HT-29 (cell line): ENCODE measurements around the gene CLCNKA. TPM values are rescaled to one million over a fixed set of nuclear protein-coding genes. Genes with fewer than 3 reads are reported as not detected.
"Not testable (repeated sequence)": the region's sequence is repeated elsewhere in the genome, so short reads cannot be mapped to it uniquely, and the experiment has no call there.

Experiments
- DNase-seq: peaks from one replicate; pipeline ENCODE4 v3.0.0-alpha.2; 2015; ENCODE audit warnings: low spot score
- total RNA-seq: library from RNA; depleted of rRNA; stranded (reverse); fragments of >200 nt; shearing (Covaris generic); gene quantifications from 2 replicates; pipeline ENCODE4 v1.2.3, GENCODE V29; 2014

CLCNKA gene
- total RNA-seq, 1 experiment from 2014 or later, result not detected

DNA sequence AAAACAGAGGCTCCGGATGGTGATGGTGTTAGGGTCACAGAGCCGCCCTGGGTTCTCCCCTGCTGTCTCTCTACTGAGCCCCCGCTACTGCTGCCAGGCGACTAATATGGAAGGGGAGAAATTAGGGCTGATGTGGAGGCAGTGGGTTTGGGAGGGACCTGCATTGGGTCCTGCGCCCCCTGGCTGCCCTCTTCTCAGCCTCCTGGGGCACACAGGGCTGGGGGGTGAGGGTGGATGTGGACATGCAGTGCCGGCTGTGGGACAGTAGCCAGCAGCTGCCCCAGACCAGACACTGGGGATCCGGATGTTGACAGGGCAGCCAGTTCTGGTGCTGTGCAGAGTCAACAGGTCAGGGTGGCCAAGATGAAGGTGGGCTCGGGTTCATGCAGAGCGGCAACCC lies 20.3 kb downstream of the CLCNKA start:
- DNase-seq, result no peak

DNA sequence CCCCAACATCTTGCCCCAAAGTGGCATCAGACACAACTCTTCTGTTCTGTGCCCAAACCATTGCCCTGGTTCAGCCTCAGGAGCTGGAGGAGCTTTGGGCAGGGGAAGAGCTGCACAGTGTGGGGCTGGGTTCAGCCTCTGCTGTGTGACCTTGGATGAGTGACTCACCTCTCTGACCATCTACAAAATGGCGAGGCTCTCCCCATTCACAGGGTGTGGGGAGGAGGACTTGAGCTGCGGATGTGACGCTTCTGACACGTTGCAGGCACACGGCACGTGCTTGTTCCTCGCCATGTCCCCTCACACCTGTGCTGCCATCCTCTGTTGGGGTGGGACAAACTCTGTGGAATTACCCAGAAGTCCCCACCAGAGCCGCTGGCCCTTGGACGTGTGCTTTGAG lies 20.8 kb downstream of the CLCNKA start:
- DNase-seq, result not testable (repeated sequence)

DNA sequence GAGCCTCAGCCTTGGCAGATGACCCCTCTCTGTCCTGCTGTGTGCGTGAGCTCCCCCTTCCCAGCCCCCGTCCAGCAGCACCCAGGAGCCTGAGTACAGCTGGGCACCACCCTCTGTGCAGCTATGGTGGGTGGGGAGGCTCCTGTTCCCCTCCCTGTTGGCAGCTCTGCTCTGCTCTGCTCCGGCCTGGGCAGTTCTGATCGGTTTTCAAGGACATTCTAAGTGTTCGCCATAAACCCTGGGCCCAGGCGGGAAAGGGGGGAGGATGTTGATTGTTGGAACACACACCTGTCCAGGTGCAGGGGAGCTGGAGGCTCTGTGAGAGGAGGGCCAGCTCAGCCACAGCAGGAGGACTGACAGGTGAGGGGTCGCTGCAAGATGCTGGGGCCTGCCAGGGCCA lies 21.7 kb downstream of the CLCNKA start, which contains the start of gene CLCNKB:
CLCNKB (plus strand) TSS at position 262 of the 400 bp plus-strand sequence. CDS start 711 bp downstream, outside the sequence.
- DNase-seq, result no peak

DNA sequence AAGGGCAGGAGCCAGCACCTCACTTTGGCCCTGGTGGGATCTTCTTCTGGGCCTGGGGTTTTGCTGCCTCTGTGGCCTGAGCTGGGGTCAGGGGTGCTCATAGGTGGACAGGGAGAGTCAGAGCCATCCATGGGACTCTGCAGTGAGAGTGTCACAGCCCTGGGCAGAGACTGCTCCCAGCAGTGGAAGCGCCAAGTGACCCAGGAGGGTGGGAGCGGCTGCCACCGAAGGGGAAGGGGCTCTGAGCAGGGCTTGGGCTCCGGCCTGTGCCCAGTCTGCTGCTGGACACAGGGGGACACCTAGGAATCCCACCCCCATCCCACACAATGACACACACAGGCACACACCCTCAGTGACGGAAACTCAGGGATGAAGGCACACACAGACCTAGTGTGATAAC lies 22.1 kb downstream of the CLCNKA start:
- DNase-seq, result no peak

DNA sequence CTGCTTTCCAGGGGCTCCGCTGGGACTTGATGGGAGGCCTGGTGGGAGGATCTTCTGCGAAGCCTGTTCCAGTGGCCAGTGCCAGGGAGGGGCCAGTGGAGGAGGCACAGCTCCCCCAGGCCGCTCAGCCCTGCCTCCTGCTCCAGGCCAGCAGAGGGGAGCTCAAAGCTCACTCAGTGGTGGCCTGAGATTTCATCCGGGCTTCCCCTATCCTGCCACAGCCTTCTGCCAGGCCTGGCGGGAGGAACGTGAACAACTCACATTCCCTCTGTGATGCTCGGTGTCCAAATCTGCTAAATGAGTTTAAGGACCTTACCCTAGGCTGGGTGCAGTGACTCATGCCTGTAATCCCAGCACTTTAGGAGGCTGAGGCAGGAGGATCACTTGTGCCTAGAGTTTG lies 25.0 kb downstream of the CLCNKA start:
- DNase-seq, result no peak

DNA sequence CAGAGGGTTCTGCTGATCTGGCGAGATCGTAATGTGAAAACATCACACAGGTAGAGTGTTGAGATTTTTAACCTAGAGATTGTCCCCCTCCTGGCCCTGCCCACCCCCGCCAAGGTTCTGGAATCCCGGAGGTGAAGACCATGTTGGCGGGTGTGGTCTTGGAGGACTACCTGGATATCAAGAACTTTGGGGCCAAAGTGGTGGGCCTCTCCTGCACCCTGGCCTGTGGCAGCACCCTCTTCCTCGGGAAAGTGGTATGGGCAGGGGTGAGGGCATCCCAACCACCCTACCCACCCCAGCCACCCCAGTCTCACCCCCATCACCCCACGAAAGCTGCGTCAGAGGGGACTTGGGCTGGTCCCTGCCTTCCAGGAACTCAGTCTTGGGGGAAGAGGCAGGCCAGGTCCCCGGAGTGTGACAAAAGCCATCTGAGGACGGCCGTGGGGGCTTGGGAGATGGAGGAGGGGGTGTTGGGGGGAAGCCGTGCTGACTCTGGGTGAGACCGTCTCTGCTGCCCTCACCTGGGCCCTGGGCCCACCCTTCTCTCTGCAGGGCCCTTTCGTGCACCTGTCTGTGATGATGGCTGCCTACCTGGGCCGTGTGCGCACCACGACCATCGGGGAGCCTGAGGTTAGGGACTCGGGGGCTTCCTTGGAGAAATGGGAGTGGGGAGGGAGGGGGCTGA lies 26.1 kb downstream of the CLCNKA start:
- DNase-seq, result no peak

DNA sequence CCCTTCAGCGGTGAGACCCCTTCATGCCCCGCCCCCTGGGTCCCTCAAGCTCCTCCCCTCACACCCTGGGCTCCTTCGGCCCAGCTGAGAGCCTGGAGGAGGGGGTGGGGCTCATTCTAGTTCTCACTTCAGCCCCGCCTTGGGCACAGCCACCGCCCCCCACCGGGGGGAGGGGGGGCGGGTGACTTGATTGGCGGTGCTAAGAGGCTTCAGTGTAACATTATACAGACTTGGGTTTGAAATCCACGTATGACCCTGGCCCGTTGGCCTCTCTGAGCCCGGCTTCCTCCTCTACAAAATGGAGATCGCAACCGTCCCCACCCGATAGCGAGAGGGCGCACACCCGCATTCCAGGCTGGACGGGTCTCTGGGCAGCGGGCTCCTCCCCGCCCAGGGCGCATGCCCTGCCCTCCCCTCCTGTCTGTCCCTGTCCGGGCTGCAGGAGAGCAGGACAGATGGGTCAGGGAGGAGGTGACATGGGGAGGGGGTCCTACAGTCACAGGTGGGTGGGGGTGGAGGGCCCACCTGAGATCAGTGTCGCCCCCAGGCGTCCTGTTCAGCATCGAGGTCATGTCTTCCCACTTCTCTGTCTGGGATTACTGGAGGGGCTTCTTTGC lies 26.8 kb downstream of the CLCNKA start:
- peak; percentile 27 for DNase-seq

DNA sequence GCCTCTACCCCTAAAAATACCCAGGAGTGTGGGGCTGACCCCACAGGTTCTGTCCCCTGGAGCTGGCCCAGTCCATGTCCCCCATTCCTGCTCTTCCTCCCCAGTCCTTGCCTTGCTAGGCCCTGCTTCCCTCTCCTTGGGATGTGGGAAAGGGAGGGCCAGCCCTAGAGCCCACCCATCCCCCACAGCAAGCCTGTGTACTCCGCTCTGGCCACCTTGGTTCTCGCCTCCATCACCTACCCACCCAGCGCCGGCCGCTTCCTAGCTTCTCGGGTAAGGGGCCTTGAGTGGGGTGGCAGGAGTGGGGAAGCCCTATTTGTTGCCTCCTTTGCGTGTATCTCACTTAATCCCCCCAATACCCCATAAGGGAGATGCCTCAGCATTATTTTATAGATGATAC lies 28.5 kb downstream of the CLCNKA start:
- DNase-seq, result no peak

DNA sequence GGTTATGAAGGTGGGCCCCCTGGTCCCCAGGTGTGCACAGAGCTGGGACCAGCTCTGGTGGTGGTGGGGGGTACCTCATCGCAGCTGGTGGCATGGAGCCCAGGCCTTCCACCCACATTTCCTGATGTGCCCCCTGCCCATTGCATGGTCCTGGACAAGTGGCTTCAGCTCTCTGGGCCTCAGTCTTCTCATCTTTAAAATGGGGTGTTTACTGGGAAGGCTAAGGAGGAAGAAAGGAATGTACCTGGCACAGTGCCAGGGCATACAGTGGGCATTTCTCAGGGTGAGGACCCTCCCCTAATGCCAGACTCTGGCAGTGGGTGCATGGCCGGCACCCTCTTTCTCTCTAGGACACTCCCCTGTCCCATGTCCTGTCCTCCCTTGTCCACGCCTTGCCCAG lies 29.2 kb downstream of the CLCNKA start:
- DNase-seq, result no peak

DNA sequence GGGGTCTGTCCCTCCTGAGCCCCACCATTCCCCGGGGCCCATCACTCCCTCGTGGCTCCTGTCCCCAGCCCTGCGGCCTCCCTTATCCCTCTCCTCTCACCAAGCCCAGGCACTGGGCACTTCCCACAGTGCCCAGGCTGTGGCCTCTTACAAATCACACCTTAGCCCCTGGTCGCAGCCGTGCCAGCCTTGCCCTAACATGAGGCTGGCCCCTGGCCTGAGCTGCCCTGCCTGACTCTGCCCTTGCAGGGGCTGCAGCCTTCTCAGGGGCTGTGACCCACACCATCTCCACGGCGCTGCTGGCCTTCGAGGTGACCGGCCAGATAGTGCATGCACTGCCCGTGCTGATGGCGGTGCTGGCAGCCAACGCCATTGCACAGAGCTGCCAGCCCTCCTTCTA lies 30.1 kb downstream of the CLCNKA start:
- DNase-seq, result not testable (repeated sequence)

DNA sequence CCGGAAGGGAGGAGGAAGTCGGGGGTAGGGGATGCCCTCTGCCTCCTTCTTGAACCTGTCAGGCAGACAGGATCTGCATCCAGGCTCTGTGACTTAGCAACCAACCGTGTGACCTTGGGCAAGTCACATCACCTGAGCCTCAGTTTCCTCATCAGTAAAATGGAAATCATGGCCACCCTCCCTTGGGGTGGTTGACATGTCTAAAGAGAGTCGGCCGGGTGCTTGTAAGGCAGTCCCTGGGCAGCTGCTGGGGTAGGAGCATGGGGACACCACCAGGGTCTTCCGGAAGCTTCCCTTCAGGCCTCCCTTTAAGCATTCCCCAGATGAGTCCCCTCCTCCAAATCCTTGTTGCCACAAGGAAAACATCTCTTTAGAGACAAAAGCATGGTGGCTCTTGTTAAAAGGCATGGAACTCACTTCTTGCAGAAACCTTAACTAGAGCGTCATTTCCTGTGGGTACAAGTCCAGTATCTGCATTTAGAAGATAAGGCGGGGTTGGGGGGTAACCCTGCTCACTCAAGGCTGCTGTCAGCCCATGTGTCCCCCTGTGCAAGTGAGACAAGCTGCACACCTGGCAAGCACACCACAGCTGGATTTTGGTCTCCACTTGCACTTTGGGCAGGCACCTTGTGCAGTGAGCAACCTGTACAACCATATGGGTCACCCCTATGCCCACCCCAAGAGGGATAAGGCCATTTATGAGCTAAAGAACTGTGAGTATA lies 32.1 kb downstream of the CLCNKA start:
- no peak for DNase-seq

DNA sequence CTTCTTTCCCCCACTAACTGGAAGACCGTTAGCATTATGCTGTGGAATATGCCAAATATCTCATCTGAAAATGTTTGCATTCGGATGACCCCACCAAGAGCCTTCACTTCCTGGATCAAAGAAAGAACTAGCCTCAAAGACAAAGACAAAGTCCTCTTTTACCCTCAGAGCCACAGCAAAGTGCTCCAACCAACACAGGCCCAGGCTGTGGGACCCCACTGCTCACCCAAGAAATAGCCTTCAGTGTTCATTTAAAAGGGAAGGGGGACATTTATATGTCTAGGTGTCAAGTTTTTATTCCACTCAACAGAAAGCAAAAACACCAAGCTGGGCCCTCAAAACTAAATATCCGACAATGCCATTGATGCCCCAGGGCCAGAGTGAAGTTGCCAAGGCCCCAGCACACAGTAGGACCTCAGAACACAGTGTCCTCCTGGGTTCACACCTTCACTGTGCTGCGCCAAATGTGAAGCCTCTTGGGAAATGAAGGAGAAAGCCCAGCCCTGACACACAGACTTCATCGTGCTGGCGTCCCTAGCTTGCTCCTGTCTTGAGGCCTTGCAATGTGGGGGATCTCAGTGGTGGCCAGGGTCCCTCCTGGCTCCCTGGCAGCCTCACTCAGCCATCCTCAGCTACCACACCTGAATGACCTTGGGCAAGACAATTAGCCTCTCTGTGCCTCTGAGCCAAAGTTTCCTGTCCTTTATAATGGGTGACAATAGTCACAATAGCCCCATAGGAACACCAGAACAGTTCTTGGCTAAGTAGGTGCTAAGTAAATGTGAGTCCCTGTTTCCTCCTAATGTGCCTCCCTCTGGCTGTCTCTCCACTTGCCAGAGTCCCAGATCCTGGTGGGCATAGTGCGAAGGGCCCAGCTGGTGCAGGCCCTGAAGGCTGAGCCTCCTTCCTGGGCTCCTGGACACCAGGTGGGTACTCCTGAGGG lies 33.0 kb downstream of the CLCNKA start:
- DNase-seq, result no peak

DNA sequence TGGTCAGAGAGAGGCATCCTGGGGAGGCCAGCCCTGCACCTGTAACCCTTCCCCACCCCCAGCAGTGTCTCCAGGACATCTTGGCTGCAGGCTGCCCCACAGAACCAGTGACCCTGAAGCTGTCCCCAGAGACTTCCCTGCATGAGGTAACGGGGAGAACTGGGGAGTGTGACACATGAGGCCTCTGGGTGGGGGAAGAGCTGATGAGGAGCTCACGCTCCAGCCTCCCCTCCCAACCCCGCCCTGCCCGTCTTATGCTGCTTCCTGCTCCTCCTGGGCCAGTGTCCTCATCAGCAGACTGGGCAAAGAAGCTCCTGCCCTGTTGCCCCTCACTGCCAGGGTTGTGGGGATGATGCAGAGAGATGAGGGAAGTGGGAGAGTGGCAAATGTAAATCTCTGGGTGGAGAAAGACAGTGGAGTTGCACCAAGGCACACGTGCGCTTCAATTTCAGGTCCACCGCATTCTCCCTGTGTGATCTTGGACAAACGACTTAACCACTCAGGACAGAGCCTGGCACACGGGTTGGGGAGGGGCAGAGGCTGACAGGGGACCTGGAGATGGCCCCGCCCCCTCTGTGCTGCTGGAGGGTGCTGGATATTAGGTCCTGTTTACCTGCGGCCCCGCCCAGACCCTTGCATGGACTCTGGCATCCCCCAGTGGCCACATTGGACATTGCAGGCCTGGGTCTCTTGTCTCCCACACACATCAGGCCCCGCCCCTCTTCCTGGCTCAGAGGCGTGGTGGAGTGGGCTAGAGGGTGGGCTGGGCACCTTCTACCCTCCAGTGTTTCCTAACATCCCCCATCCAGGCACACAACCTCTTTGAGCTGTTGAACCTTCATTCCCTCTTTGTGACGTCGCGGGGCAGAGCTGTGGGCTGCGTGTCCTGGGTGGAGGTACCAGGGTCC lies 34.0 kb downstream of the CLCNKA start:
- DNase-seq, result peak; percentile 95

DNA sequence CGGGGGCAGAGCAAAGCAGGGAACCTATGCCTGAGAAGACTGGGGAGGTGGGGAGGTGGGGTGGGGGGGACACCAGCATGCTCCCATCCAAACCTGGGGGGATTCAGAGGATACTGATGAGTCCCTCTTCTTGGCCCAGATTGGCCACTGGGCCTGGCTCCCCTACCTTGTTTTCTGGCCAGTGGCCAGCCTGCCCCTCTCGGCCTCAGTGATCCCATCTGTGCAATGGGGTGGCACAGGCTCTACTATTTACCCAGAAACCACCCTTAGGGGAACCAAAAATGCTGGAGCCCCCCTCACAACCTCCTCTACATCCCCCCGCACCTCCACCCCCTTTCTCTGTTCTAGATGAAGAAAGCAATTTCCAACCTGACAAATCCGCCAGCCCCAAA lies 34.7 kb downstream of the CLCNKA start:
- not testable (repeated sequence) for DNase-seq

DNA sequence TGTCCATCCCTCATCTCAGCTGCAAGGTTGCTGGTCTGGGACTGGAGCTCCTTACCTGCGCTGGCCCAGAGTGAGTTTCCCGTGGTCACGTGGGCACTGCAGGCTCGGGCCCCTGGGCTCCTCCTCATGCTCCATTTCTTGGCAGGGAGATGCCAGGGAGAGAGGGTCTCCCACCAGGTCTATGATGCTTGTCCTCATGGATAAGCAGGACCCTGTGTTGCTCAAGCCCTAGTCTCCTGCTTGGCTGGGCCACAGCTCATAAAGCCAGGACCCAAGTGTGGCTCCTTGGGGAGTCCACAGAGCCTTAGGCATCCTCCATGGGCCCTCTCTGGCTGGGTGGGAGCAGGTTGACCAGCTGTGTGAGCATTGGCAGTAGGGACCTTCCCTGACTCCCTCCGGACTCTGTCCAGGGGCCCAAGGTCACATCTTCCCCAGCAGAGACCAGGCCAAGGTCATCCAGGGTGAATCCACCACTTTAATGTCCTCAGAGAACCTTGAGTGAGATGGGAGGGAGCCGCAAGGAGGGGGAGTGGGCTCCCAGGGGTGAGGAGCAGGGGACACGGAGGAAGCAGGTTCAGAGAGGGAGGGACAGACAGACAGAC lies 35.6 kb downstream of the CLCNKA start:
- DNase-seq, result not testable (repeated sequence)

DNA sequence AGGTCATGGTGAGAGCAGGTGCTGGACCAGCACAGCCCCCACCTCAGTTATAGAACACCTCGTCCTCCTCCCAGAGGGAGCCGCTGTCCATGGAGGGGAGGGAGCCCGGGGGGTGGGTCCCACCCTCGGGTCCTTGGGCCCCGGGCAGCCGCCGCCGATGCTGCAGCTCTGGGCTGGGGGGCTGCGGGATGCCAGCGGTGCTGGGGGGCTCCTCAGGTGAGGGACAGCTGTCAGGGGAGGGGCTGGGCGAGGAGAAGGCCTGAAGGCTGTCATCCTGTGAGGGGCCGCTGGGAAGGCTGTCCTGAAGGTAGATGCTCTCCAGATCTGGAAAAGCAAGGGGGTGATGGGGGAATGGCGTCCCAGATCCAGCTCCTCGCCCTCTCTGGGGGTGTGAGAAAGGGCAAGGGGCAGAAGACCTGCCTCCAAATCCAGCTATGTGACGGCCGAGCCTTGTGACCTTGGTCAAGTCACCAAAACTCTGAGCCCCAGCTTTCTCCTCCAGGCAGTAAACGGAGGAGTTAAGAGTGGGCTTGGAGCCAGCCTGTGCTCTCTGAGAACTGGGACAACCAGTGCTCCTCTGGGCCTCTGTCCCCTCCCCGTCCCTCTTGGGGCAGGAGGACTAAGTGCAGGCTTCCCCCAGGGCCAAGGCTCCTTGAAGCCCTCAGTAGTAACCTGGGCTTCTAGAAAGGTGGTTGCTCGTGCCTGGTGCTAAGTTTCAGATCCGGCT lies 36.7 kb downstream of the CLCNKA start:
- DNase-seq, result not testable (repeated sequence)

DNA sequence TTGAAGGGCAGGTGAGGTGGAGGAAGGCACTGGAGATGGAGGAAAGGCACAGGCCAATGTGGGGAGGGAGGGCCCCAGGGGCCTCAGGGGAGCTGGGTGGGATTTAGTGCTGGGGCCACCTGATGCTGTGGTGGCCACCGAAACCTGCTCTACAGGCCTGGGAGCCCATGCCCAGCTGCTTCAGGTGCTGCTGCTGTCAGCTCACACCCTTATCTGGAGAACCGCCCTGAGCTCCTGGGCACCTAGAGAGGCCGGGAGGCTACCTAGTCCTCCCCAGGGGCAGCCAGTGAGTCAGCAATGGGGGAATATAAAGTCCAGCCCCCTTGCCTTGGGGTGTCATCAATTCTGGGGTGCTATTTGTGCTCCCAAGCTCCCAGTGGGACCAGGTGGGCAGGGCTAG lies 39.4 kb downstream of the CLCNKA start:
- DNase-seq, result no peak

DNA sequence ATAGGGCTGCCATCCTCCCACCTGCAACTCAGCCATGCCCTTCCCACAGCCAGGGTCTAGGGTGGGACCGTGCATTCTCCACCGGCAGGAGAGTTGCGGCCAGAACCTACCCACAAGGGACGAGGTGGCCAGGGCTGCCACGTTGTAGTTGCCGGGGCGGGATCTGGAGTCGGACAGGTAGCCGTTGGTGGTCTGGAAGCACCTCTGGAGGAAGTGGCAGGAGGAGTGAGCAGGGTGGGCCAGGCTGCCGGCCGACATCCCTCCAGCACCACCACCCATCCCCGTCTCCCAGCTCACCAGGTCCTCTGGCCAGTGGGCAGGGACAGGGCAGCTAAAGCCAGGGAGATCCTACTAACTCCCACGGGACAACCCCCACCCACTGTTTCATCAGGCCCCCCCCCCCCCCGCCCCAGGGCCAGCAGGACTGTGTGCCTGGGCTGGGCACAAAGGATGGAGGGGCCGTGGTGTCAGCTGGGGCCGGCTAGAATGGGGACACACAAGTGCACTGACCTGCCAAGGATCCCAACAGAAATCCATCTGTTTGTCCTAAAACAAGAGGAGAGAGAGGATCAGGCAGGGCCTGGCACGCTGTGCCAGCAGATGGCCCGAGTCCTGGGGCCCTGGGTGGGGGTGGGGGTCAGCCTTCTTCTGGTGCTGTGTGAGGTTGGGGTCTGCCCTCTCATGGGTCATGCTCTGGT lies 40.3 kb downstream of the CLCNKA start:
- DNase-seq, result not testable (repeated sequence)

DNA sequence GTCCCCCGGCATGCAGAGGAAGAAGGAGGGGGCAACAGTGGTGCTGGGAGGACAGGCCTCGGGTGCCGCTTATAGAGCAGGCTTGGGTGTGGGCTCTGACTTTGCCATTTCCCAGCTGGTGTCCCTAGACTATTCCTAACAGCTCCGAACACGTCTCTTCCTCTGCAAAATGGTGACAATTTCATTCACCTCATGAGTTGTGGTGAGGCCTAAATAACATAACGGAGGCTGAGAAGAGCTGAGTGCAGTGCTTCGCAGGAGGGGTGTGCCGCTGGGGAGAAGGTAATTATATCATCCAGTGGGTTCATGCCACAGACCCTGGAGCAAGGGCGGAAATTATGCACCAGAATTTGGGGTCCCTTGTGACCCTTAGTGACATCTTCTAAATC lies 40.8 kb downstream of the CLCNKA start:
- not testable (repeated sequence) for DNase-seq
